ENCODE data around the gene B3GNT5.

B3GNT5 gene

DNA sequence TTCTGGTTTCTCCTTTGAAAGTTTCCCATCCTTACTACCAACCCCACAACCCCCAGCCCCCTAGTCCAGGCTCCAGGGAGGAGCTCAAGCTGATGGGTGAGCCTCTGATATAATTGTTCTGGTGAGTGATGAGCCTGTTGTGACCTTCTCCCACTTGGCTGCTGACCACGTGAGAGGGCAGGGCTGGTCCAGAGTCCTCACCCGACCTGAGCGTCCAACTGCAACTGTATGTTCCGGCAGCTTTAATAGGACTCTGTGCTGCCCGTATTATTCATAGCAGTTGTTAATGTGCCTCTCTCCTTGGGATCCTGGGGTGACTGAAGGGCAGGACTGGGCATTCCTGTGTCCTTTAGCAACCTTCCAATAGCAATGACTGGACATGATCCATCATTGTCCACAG, 56.2 kb downstream of the B3GNT5 start:
- Histone ChIP-seq H3K4me2 (ENCODE audit: low read length) (no peak overlapping the region), H4K20me1 (ENCODE audit: control insufficient read depth, insufficient read depth, low read depth, low read length) (no peaks in the 10 kb centered on the region)
- no peak for TF ChIP-seq EZH2phosphoT487 (IDR thresholded peaks at IDR 0.05; ENCODE audit: borderline replicate concordance, low read length)
- TF ChIP-seq, protein P1, sequence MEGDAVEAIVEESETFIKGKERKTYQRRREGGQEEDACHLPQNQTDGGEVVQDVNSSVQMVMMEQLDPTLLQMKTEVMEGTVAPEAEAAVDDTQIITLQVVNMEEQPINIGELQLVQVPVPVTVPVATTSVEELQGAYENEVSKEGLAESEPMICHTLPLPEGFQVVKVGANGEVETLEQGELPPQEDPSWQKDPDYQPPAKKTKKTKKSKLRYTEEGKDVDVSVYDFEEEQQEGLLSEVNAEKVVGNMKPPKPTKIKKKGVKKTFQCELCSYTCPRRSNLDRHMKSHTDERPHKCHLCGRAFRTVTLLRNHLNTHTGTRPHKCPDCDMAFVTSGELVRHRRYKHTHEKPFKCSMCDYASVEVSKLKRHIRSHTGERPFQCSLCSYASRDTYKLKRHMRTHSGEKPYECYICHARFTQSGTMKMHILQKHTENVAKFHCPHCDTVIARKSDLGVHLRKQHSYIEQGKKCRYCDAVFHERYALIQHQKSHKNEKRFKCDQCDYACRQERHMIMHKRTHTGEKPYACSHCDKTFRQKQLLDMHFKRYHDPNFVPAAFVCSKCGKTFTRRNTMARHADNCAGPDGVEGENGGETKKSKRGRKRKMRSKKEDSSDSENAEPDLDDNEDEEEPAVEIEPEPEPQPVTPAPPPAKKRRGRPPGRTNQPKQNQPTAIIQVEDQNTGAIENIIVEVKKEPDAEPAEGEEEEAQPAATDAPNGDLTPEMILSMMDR (IDR thresholded peaks at IDR 0.05; ENCODE audit: low read depth, low read length, poor library complexity, severe bottlenecking) = no peak

DNA sequence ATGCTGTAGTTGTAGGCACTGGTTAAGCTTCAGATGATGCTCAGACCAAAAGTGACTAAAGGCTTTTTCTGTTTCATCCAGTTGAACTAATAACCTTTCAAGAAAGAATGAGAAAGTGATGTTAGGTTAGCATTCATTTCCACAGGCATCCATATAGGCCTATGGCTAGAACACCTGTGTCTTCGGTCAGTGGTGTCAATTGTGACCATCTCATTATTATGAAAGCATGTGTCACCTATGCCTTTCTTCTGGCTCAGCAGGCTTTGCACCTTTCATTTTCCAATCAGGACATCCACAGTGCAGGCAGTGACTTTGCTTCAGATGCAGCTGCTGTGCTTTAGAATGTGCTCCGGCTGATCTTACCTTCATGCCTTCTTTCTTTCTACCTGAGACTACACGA, 57.9 kb downstream of the B3GNT5 start:
- Histone ChIP-seq H3K27ac (ENCODE audit: low read depth, low read length) (no peak overlapping the region), H3K4me1 (ENCODE audit: control insufficient read depth, low read length) (no peaks in the 10 kb centered on the region), H3K4me2 (ENCODE audit: low read length) (no peak overlapping the region), H3K9me3 (ENCODE audit: control insufficient read depth, insufficient read depth, low read length) (no peaks in the 10 kb centered on the region), H3K79me2 (ENCODE audit: control insufficient read depth, low read length) (no peaks in the 10 kb centered on the region), H4K20me1 (ENCODE audit: control insufficient read depth, insufficient read depth, low read depth, low read length) (no peaks in the 10 kb centered on the region), H3F3A (ENCODE audit: control insufficient read depth, insufficient read depth) (no peaks in the 10 kb centered on the region), H3K4me3 (ENCODE audit: low read length) (no peak overlapping the region), H3K9me2 (replicated peaks; ENCODE audit: control insufficient read depth, low read length) (no peaks in the 10 kb centered on the region; the same call in 1 of the 2 replicates), H3K36me3 (ENCODE audit: control insufficient read depth, low read length) (no peaks in the 10 kb centered on the region), H3K27me3 (ENCODE audit: control insufficient read depth, low read length) (peaks cover 23% of the 10 kb centered on the region)
- no peak for TF ChIP-seq EZH2phosphoT487 (IDR thresholded peaks at IDR 0.05; ENCODE audit: borderline replicate concordance, low read length)
- TF ChIP-seq, protein P1 (IDR thresholded peaks at IDR 0.05; ENCODE audit: low read depth, low read length, poor library complexity, severe bottlenecking) = no peak

More for the DNA sequence above, 56.2 kb downstream of the B3GNT5 start:
- Histone ChIP-seq H3K4me1 (ENCODE audit: control insufficient read depth, low read length) (no peaks in the 10 kb centered on the region), H3K9me3 (ENCODE audit: control insufficient read depth, insufficient read depth, low read length) (no peaks in the 10 kb centered on the region), H3K79me2 (ENCODE audit: control insufficient read depth, low read length) (no peaks in the 10 kb centered on the region), H3K36me3 (ENCODE audit: control insufficient read depth, low read length) (no peaks in the 10 kb centered on the region), H3K4me3 (ENCODE audit: low read length) (no peak overlapping the region), H3K27me3 (ENCODE audit: control insufficient read depth, low read length) (peaks cover 26% of the 10 kb centered on the region), H3K27ac (ENCODE audit: low read depth, low read length) (no peak overlapping the region), H3F3A (ENCODE audit: control insufficient read depth, insufficient read depth) (no peaks in the 10 kb centered on the region), H3K9me2 (replicated peaks; ENCODE audit: control insufficient read depth, low read length) (no peaks in the 10 kb centered on the region; the same call in 1 of the 2 replicates)

DNA sequence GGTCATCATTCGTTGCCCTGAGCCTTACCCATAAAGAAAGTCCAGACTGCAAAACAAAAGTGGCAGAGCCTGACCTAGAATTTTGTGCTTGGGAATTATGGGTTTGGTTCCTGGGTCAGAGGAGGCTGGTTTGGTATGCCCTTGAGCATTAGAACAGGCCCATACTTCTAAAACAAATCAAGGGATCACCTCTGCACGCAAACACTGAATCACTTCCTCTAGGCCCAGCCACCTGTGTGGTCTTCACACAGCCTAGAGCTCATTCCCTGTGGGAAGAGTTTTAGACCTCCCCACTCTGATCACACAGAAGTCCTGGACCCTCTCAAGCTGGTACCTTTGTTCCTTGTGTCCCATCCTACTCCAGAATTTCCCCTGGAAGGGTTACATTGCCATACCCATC, 59.4 kb downstream of the B3GNT5 start:
- peaks cover 14% of the 10 kb centered on the region; the same call in 1 of the 2 replicates for H3K27me3 ChIP-seq (ENCODE audit: control insufficient read depth, low read length)
- no peak overlapping the region for H3K27ac ChIP-seq (ENCODE audit: low read depth, low read length)
- H3K4me2 ChIP-seq (ENCODE audit: low read length) = no peak overlapping the region

More for the DNA sequence above, 59.4 kb downstream of the B3GNT5 start:
- H3F3A ChIP-seq (ENCODE audit: control insufficient read depth, insufficient read depth) = no peaks in the 10 kb centered on the region
- no peaks in the 10 kb centered on the region; the same call in 1 of the 2 replicates for H3K9me2 ChIP-seq (replicated peaks; ENCODE audit: control insufficient read depth, low read length)
- H3K9me3 ChIP-seq (ENCODE audit: control insufficient read depth, insufficient read depth, low read length) = no peaks in the 10 kb centered on the region
- H3K4me1 ChIP-seq (ENCODE audit: control insufficient read depth, low read length) = no peaks in the 10 kb centered on the region
- no peaks in the 10 kb centered on the region for H4K20me1 ChIP-seq (ENCODE audit: control insufficient read depth, insufficient read depth, low read depth, low read length)
- H3K79me2 ChIP-seq (ENCODE audit: control insufficient read depth, low read length) = no peaks in the 10 kb centered on the region
- no peaks in the 10 kb centered on the region for H3K36me3 ChIP-seq (ENCODE audit: control insufficient read depth, low read length)
- TF ChIP-seq EZH2phosphoT487 (IDR thresholded peaks at IDR 0.05; ENCODE audit: borderline replicate concordance, low read length) = no peak
- TF ChIP-seq, protein P1 (IDR thresholded peaks at IDR 0.05; ENCODE audit: low read depth, low read length, poor library complexity, severe bottlenecking) = no peak
- no peak overlapping the region for H3K4me3 ChIP-seq (ENCODE audit: low read length)
